D721Med (cell line): ENCODE measurements around the gene FAM83B.

ENCODE experiments used
- DNase-seq: peaks from one replicate; pipeline ENCODE4 v3.0.0; 2011; ENCODE audit warnings: low spot score; ENCODE audit not compliant: insufficient read length
- FAIRE-seq: peaks from 2 replicates; lab custom pipeline; 2011; peaks lifted over from hg19 to GRCh38; lab: Jason Lieb, UNC
- TF ChIP-seq, protein P1 (sequence below): IDR thresholded peaks from 2 replicates; pipeline ENCODE4 v1.5.1; 2012; ENCODE audit warnings: mild to moderate bottlenecking, control low read depth; ENCODE audit not compliant: insufficient read depth; ENCODE audit errors: missing control alignments

FAM83B gene

DNA sequence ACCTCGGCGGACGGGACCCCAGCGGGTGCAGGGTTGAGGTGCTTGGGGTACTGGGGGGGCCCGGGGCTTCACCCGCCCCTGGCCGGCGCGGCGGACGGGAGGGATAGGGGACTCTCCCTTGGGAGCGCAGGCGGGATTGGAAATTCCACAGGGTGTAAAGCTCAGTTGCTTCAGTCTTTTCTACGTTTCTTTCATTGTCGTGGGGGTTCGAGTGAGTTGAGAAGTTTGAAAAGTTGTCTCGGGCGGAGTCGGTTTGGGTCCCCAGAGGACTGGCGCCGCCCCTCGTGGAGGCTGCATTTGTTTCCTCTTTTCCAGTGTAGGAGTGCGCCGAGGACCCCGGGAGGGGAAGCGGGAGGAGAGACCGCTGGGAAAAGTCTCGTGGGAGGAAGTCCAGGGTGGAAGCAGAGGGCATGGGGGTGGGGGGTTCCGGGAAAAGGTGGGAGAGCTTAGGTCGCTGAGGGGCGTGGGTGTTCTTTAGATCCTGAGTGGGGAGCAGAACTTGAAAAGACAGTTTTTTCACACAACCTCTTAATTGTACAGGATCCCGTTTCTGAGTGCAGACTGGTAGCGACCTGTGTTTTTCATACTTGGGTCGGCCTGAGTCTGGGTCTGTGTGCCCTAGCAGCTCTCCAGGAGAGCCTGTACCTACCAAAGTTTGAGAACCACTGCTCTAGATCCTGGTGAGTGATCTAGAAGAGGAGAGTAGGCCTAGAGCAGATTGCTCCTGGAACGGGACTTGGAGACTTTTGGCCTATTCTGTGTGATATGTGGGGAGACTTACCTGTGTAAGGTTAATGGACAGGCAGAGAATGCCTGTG is 495 bp downstream of the FAM83B start:
- DNase-seq: no peak
- no peak for FAIRE-seq
- TF ChIP-seq, protein P1, sequence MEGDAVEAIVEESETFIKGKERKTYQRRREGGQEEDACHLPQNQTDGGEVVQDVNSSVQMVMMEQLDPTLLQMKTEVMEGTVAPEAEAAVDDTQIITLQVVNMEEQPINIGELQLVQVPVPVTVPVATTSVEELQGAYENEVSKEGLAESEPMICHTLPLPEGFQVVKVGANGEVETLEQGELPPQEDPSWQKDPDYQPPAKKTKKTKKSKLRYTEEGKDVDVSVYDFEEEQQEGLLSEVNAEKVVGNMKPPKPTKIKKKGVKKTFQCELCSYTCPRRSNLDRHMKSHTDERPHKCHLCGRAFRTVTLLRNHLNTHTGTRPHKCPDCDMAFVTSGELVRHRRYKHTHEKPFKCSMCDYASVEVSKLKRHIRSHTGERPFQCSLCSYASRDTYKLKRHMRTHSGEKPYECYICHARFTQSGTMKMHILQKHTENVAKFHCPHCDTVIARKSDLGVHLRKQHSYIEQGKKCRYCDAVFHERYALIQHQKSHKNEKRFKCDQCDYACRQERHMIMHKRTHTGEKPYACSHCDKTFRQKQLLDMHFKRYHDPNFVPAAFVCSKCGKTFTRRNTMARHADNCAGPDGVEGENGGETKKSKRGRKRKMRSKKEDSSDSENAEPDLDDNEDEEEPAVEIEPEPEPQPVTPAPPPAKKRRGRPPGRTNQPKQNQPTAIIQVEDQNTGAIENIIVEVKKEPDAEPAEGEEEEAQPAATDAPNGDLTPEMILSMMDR: no peak

DNA sequence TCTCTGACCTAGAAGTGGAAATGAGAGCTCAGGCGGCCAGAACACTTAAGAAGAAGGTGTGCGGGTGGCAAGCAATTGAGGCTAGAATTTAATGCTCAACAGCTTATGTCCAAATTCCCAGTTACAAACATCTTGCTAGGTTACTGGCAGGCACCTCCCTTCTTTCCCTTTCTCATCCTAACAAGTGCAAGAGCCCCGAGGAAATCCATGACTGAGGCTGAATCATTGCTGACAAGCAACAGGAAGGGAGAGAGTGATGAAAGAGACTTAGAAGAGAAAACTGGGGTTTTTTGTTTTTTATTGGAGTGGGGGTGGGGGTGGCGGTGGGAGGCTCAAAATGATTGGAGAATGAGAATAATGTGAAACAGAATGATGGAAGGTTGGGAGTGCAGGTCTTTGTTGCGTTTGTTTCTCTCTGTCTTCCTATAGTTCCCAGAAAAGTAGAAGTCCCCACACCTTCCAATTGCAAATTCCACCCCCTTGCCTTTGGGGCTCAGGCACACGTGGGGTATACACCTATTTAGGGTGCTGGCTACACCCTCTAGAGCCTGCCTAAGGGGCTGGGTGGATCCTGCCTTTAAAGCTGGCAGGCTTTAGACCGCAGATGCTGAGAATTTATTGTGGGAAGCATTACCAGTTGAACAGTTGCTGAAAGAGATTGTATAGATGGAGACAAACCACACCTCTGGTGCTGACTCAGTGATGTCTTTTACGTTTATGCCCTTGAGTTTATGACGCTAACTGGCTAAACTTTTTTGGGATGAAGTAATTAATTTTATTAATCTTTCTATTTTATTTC is 1.4 kb downstream of the FAM83B start:
- TF ChIP-seq, protein P1: no peak
- FAIRE-seq: no peak
- no peak for DNase-seq

DNA sequence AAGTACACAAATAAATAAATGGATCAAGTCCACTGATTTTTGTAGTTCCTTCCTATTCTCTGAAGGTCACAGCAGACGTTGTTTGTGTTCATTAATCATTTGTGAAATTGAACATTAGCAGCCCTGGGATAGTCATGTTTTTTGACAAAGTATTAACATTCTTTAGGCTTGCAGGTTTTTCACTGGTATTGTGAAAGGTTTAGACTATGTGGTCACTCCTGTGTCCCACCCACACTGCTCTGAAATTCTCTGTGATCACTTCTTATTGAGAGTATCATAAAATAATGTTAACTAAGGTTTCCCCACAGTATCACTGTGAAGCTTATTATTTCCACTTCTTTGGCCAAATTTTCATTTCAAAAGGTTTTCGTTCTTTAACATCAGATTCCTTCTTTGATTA is 3.5 kb downstream of the FAM83B start:
- FAIRE-seq (no peak), DNase-seq (no peak)
- TF ChIP-seq, protein P1: no peak

DNA sequence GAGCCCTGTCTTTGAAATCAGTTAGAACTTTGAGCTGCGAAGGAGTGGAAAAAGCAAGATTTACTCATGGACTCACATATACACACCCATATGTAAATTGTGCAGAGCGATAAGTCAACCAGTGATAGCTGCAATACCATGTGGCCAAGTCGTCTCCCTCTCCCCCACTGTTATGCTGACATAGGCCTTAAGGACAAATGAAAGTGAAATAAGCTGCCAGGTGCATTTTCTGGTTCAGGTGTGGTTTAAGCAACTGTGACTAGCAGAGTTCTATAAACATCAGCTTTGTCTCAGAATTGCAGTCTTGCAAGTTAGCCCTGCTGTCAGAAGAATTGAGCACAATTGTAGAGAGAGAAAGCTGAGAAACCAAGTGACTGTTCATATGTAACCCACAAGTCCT is 9.6 kb downstream of the FAM83B start:
- FAIRE-seq (no peak), DNase-seq (no peak)
- TF ChIP-seq, protein P1: no peak

DNA sequence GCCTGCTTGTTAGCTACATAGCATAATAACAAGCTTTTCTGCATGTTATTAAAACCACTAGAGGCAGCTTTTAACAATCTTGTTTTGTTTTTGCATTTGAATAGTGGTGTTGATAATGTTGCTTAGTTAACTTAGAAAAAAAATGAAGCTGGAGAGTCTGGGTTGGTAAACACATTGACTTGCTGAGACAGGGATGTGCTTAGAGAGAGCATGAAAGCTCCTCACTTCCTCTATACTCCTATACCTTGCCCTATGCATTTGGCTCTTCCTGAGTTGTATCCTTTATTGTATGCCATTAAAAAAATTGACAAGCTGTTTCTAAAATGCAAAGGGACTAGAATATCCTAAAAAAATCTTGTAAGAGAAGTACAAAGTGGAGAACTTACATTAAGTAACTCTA is 13.6 kb downstream of the FAM83B start:
- no peak for FAIRE-seq
- TF ChIP-seq, protein P1: no peak

DNA sequence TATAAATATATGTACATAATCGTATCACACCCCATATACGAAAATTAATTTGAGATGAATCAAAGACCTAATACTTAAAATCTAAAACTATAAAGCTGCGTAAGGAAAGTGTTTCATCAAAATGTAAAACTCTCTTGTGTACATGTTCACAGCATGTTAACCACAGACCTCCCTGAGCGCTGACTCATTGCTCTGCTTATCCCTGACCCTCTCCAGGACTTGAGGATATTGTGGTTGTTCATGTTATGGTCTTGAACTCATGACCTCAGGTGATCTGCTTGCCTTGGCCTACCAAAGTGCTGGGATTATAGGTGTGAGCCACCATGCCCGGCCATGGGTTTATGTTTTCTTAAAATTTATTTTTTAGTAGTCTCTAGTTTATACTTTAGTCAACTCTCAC is 14.2 kb downstream of the FAM83B start:
- TF ChIP-seq, protein P1: no peak
- FAIRE-seq: no peak
- DNase-seq: no peak

More for the DNA sequence above, 13.6 kb downstream of the FAM83B start:
- DNase-seq: no peak
